ENCODE measurements around the gene BMP10. TPM values are rescaled to one million over a fixed set of nuclear protein-coding genes. Genes with fewer than 3 reads are reported as not detected.

BMP10 gene
- total and polyA plus RNA-seq, 9 donors: not detected

DNA sequence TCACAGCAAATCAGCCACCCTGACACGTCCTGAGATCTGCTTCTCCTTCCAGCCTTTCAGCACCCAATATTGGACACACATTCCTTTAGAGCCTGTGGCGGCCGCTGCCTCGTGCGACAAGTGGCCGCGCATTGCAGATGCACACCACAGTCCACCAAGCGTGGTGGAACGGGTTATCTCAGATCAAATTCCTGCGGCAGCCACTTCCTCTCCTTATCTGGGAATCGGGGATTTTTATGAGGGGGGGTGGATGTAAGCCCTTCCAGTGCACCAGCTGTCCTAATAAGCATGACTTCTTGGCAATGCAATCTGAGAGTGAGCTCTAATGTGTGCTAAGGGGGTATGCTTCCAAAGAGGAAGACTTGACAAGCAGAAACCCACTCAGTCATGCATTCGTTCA is 18.3 kb upstream of the BMP10 start:
- TF ChIP-seq EP300 (IDR thresholded peaks at IDR 0.05) (no peak), POLR2A (IDR thresholded peaks at IDR 0.05) (no peak)
- TF ChIP-seq, protein P1, sequence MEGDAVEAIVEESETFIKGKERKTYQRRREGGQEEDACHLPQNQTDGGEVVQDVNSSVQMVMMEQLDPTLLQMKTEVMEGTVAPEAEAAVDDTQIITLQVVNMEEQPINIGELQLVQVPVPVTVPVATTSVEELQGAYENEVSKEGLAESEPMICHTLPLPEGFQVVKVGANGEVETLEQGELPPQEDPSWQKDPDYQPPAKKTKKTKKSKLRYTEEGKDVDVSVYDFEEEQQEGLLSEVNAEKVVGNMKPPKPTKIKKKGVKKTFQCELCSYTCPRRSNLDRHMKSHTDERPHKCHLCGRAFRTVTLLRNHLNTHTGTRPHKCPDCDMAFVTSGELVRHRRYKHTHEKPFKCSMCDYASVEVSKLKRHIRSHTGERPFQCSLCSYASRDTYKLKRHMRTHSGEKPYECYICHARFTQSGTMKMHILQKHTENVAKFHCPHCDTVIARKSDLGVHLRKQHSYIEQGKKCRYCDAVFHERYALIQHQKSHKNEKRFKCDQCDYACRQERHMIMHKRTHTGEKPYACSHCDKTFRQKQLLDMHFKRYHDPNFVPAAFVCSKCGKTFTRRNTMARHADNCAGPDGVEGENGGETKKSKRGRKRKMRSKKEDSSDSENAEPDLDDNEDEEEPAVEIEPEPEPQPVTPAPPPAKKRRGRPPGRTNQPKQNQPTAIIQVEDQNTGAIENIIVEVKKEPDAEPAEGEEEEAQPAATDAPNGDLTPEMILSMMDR (IDR thresholded peaks at IDR 0.05): no peak
- no peaks in the 10 kb centered on the region for H3K9me3 ChIP-seq
- H3K27ac ChIP-seq: no peak overlapping the region
- H3K36me3 ChIP-seq: no peaks in the 10 kb centered on the region
- intact Hi-C loops (cut with DNase I): no loop called here
- DNase-seq: no peak
- WGBS, 3 donors: 71 to 75% (median 73%) methylated on average over 12 of the region's 12 CpGs
- no peak overlapping the region for H3K4me3 ChIP-seq
- H3K4me1 ChIP-seq (ENCODE audit: insufficient read depth): no peaks in the 10 kb centered on the region
- H3K27me3 ChIP-seq: no peaks in the 10 kb centered on the region

DNA sequence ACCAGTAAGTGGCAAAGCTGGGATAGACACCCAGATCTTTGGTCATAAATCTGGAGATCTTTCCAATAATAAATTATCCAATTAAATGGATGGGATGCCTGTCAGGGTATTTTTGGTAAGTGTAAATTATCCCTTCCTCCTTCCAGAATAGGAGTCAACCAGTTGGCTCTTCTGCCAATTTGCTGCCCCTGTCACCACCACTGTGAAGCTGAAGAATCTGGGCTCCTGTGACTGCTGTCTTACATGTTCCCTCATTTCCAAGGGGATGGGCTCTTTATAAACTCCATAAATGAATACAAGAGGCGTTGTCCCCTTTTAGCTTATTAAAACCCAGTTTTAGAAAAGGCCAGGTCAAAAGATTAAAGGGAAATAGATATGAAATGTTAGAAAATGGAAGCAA is 17.8 kb upstream of the BMP10 start:
- no peak for DNase-seq
- Histone ChIP-seq H3K27me3 (no peaks in the 10 kb centered on the region), H3K4me3 (no peak overlapping the region), H3K27ac (no peak overlapping the region), H3K4me1 (ENCODE audit: insufficient read depth) (no peaks in the 10 kb centered on the region), H3K9me3 (no peaks in the 10 kb centered on the region), H3K36me3 (no peaks in the 10 kb centered on the region)
- TF ChIP-seq, protein P1 (IDR thresholded peaks at IDR 0.05): no peak
- TF ChIP-seq POLR2A (IDR thresholded peaks at IDR 0.05) (no peak), EP300 (IDR thresholded peaks at IDR 0.05) (no peak)
- WGBS, 3 donors: 85 to 92% (median 90%) methylated on average over 1 of the region's 1 CpG
- intact Hi-C loops (cut with DNase I): no loop called here

DNA sequence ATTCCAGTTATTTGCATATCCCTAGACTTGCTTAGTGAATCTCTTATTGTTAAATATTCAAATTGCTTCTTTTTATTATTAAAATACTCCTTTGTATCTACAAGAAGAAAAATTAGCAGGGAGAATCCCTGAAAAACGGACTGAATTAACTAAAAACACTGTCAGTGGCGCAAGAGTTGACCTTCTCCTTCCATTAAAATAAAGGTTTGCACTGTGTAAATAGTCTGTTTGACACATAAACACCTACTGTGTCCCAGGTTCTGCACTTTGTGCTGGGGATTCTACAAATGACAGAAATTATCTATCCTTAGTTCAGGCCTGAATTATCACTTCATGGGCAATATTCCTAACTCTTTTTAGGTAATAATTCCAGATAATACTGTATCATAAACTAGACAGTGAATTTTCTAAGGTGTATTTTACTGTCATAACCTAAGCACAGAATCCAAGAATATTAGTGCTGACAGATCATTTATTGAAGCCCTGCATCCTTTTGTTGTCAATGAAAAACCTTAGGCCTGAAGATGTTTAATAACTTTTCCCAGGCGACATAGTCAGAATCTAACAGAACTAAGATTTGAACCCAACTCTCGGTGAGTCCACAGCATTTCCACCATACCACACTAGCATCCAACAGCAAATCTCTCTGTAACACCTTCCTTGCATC is 17.0 kb upstream of the BMP10 start:
- intact Hi-C loops (cut with DNase I): no loop called here
- H3K36me3 ChIP-seq: no peaks in the 10 kb centered on the region
- no peak for TF ChIP-seq POLR2A (IDR thresholded peaks at IDR 0.05)
- TF ChIP-seq, protein P1 (IDR thresholded peaks at IDR 0.05): no peak

DNA sequence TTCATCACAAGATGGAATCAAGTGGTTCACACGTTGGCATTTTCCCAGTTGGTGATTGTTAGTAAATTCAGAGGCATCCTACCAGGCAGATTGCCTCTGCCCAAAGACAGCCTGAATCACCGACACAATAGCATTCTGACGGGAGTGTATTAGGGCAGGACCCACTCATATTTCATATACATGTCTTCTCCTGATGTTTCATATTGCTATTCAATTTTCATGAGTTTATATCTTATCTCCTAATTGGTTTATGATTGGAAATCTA is 14.5 kb upstream of the BMP10 start:
- Histone ChIP-seq H3K36me3 (no peaks in the 10 kb centered on the region), H3K27ac (no peak overlapping the region), H3K4me3 (no peak overlapping the region), H3K4me1 (ENCODE audit: insufficient read depth) (no peaks in the 10 kb centered on the region), H3K9me3 (no peaks in the 10 kb centered on the region), H3K27me3 (no peaks in the 10 kb centered on the region)
- DNase-seq: no peak
- intact Hi-C loops (cut with DNase I): no loop called here
- TF ChIP-seq POLR2A (IDR thresholded peaks at IDR 0.05): no peak
- TF ChIP-seq, protein P1 (IDR thresholded peaks at IDR 0.05): no peak
- TF ChIP-seq EP300 (IDR thresholded peaks at IDR 0.05): no peak
- 76 to 87% (median 80%) methylated on average over 3 of the region's 3 CpGs for WGBS, 3 donors

More for the DNA sequence above, 17.0 kb upstream of the BMP10 start:
- DNase-seq: no peak
- Histone ChIP-seq H3K27ac (no peak overlapping the region), H3K4me1 (ENCODE audit: insufficient read depth) (no peaks in the 10 kb centered on the region), H3K9me3 (no peaks in the 10 kb centered on the region), H3K27me3 (no peaks in the 10 kb centered on the region), H3K4me3 (no peak overlapping the region)
- 73 to 76% (median 73%) methylated on average over 4 of the region's 4 CpGs for WGBS, 3 donors

Measured in ovary (tissue), 9 donors.